Activated CD4-positive, alpha-beta memory T cell treated with anti-CD3 and anti-CD28 coated beads for 36 hours (primary cell): Measurements from ENCODE around the gene ABCA1. TPM values are rescaled to one million over a fixed set of nuclear protein-coding genes. Genes with fewer than 3 reads are reported as not detected.

Experiments
- CTCF ChIA-PET: fragments of 350-600 bp; sonication (Branson Sonifier 250); formaldehyde crosslinking; loops from one replicate; lab custom pipeline; 2021; ENCODE audit warnings: antibody characterized with exemption, inconsistent platforms; lab: Charles Lee
- POLR2A ChIA-PET: fragments of 350-600 bp; sonication (Branson Sonifier 250); formaldehyde crosslinking; loops from one replicate; lab custom pipeline; 2021; ENCODE audit warnings: antibody characterized with exemption; lab: Charles Lee
- DNase-seq: peaks from one replicate; pipeline ENCODE4 v3.0.0-alpha.2; 2020
- H3K27ac Mint-ChIP-seq: one replicate; pipeline ENCODE4 v1.8.0; 2021; ENCODE audit warnings: mixed read lengths
- H3K27me3 Mint-ChIP-seq: one replicate; pipeline ENCODE4 v1.8.0; 2021; ENCODE audit warnings: mixed read lengths
- H3K36me3 Mint-ChIP-seq: one replicate; pipeline ENCODE4 v1.8.0; 2021; ENCODE audit warnings: mixed read lengths
- H3K4me1 Mint-ChIP-seq: one replicate; pipeline ENCODE4 v1.8.0; 2021; ENCODE audit warnings: low read depth, mixed read lengths
- H3K4me3 Mint-ChIP-seq: one replicate; pipeline ENCODE4 v1.8.0; 2021; ENCODE audit warnings: mild to moderate bottlenecking, mixed read lengths
- H3K9me3 Mint-ChIP-seq: one replicate; pipeline ENCODE4 v1.8.0; 2021; ENCODE audit warnings: mixed read lengths
- intact Hi-C: fragments of 100-400 bp; cut with micrococcal nuclease; formaldehyde crosslinking; loops from one replicate; pipeline ENCODE4 v1.15.1; 2023
- total RNA-seq, 2 experiments: library from RNA; stranded (reverse); gene quantifications; one replicate each; pipeline ENCODE4 v1.2.3, GENCODE V29; 2021

The ABCA1 gene
- total RNA-seq, 2 experiments from 2014 or later = 6.1 TPM

GRCh38 chr9:104766025-104766424 lies 161.9 kb downstream of the ABCA1 start:
- no peak overlapping the region for H3K4me3 Mint-ChIP-seq
- no peak overlapping the region for H3K27ac Mint-ChIP-seq
- CTCF ChIA-PET = no interaction called here
- H3K4me1 Mint-ChIP-seq = peaks cover 6% of the 10 kb centered on the region
- no peaks in the 10 kb centered on the region for H3K36me3 Mint-ChIP-seq
- H3K27me3 Mint-ChIP-seq = no peaks in the 10 kb centered on the region
- intact Hi-C loops = no loop called here
- no peak for DNase-seq
- H3K9me3 Mint-ChIP-seq = no peaks in the 10 kb centered on the region
- POLR2A ChIA-PET = no interaction called here

- Mint-ChIP-seq H3K4me3 (no peak overlapping the region), H3K4me1 (peaks cover 6% of the 10 kb centered on the region), H3K27me3 (no peaks in the 10 kb centered on the region), H3K36me3 (no peaks in the 10 kb centered on the region), H3K9me3 (no peaks in the 10 kb centered on the region), H3K27ac (no peak overlapping the region)
- DNase-seq = no peak
- intact Hi-C loops = no loop called here
- CTCF ChIA-PET = no interaction called here
- POLR2A ChIA-PET = no interaction called here
Measured at GRCh38 chr9:104765138-104765537, 162.8 kb downstream of the ABCA1 start.

GRCh38 chr9:104758974-104759373 lies 169.0 kb downstream of the ABCA1 start:
- H3K4me1 Mint-ChIP-seq = peaks cover 6% of the 10 kb centered on the region
- ChIA-PET CTCF (no interaction called here), POLR2A (no interaction called here)
- no peak overlapping the region for H3K4me3 Mint-ChIP-seq
- intact Hi-C loops = no loop called here
- H3K36me3 Mint-ChIP-seq = peaks cover 4% of the 10 kb centered on the region
- no peak overlapping the region for H3K27ac Mint-ChIP-seq
- no peak for DNase-seq
- no peaks in the 10 kb centered on the region for H3K27me3 Mint-ChIP-seq
- H3K9me3 Mint-ChIP-seq = no peaks in the 10 kb centered on the region

- Mint-ChIP-seq H3K27ac (no peak overlapping the region), H3K4me3 (no peak overlapping the region), H3K36me3 (peaks cover 11% of the 10 kb centered on the region), H3K4me1 (peaks cover 14% of the 10 kb centered on the region), H3K27me3 (no peaks in the 10 kb centered on the region), H3K9me3 (no peaks in the 10 kb centered on the region)
- intact Hi-C loops = no loop called here
- POLR2A ChIA-PET = no interaction called here
- DNase-seq = no peak
- CTCF ChIA-PET = no interaction called here
Measured at GRCh38 chr9:104750185-104750767, 177.7 kb downstream of the ABCA1 start.

- CTCF ChIA-PET = no interaction called here
Measured at GRCh38 chr9:104748359-104749031, 179.5 kb downstream of the ABCA1 start.

GRCh38 chr9:104747565-104748358 lies 180.2 kb downstream of the ABCA1 start, which contains the start of gene NIPSNAP3A:
Gene NIPSNAP3A, plus strand, starts transcription at chr9:104747683. Its CDS starts 110 bp downstream, at chr9:104747793.
- peak; percentile 90 for DNase-seq
- Mint-ChIP-seq H3K9me3 (no peaks in the 10 kb centered on the region), H3K4me3 (peak within 1 kb of the TSS; percentile 96), H3K27me3 (no peaks in the 10 kb centered on the region), H3K36me3 (peaks cover 5% of the 10 kb centered on the region), H3K27ac (peak within 1 kb of the TSS; percentile 89), H3K4me1 (peaks cover 14% of the 10 kb centered on the region)
- ChIA-PET POLR2A (interaction anchor here (0.6 to 1.8 kb wide), 5 partner anchors 16 to 807 kb away, joined by 3 to 12 read pairs (median 6); partner anchors contain the start of genes NIPSNAP3B, SLC44A1 and SMC2), CTCF (interaction anchor here (0.6 kb wide), 1 partner anchor 699 kb away, joined by 3 read pairs; no protein-coding TSS in a partner anchor)
- intact Hi-C loops = loop anchor here (1.0 to 10.0 kb wide), 10 partner anchors 16 to 953 kb away; partner anchors contain the start of genes FKTN, SLC44A1, SMC2 and TMEM38B

More at GRCh38 chr9:104748359-104749031, 179.5 kb downstream of the ABCA1 start:
- H3K36me3 Mint-ChIP-seq = peaks cover 5% of the 10 kb centered on the region
- H3K4me1 Mint-ChIP-seq = peaks cover 14% of the 10 kb centered on the region
- H3K4me3 Mint-ChIP-seq = peak overlapping the region; percentile 96
- H3K9me3 Mint-ChIP-seq = no peaks in the 10 kb centered on the region
- H3K27me3 Mint-ChIP-seq = no peaks in the 10 kb centered on the region
- intact Hi-C loops = loop anchor here (5.0 to 10.0 kb wide), 5 partner anchors 244 to 954 kb away; partner anchors contain the start of gene FKTN
- H3K27ac Mint-ChIP-seq = peak overlapping the region; percentile 89
- DNase-seq = no peak
- POLR2A ChIA-PET = interaction anchor here (0.6 to 1.8 kb wide), 3 partner anchors 15 to 497 kb away, joined by 3 to 12 read pairs (median 6); partner anchors contain the start of genes NIPSNAP3B and SLC44A1

- Mint-ChIP-seq H3K4me1 (peaks cover 14% of the 10 kb centered on the region), H3K4me3 (peak overlapping the region; percentile 96), H3K36me3 (peaks cover 3% of the 10 kb centered on the region), H3K9me3 (no peaks in the 10 kb centered on the region), H3K27ac (peak overlapping the region; percentile 89), H3K27me3 (no peaks in the 10 kb centered on the region)
- ChIA-PET CTCF (interaction anchor here (0.6 kb wide), 1 partner anchor 700 kb away, joined by 3 read pairs; no protein-coding TSS in a partner anchor), POLR2A (interaction anchor here (1.0 to 1.5 kb wide), 2 partner anchors 653 to 807 kb away, joined by 3 to 9 read pairs; partner anchors contain the start of gene SMC2)
- intact Hi-C loops = loop anchor here (1.0 to 10.0 kb wide), 10 partner anchors 16 to 952 kb away; partner anchors contain the start of genes FKTN, SLC44A1, SMC2 and TMEM38B
- no peak for DNase-seq
Measured at GRCh38 chr9:104747245-104747564, 180.8 kb downstream of the ABCA1 start.

GRCh38 chr9:104746798-104747197 lies 181.2 kb downstream of the ABCA1 start:
- CTCF ChIA-PET = interaction anchor here (1.9 kb wide), 1 partner anchor 8 kb away, joined by 5 read pairs; no protein-coding TSS in a partner anchor
- H3K36me3 Mint-ChIP-seq = no peaks in the 10 kb centered on the region

GRCh38 chr9:104746285-104746684 lies 181.7 kb downstream of the ABCA1 start:
- no peak for DNase-seq
- Mint-ChIP-seq H3K27ac (no peak overlapping the region), H3K36me3 (no peaks in the 10 kb centered on the region), H3K4me1 (peaks cover 14% of the 10 kb centered on the region), H3K27me3 (no peaks in the 10 kb centered on the region), H3K4me3 (peak overlapping the region; percentile 20), H3K9me3 (no peaks in the 10 kb centered on the region)
- intact Hi-C loops = loop anchor here (2.0 to 10.0 kb wide), 6 partner anchors 215 to 951 kb away; partner anchors contain the start of gene FKTN
- POLR2A ChIA-PET = no interaction called here
- CTCF ChIA-PET = interaction anchor here (0.6 to 1.9 kb wide), 2 partner anchors 9 to 360 kb away, joined by 3 to 5 read pairs; no protein-coding TSS in a partner anchor

More at GRCh38 chr9:104746798-104747197, 181.2 kb downstream of the ABCA1 start:
- POLR2A ChIA-PET = interaction anchor here (1.0 to 1.5 kb wide), 2 partner anchors 653 to 808 kb away, joined by 3 to 9 read pairs; partner anchors contain the start of gene SMC2
- Mint-ChIP-seq H3K9me3 (no peaks in the 10 kb centered on the region), H3K4me1 (peaks cover 14% of the 10 kb centered on the region), H3K27me3 (no peaks in the 10 kb centered on the region), H3K27ac (peak overlapping the region; percentile 89), H3K4me3 (peak overlapping the region; percentile 96)
- intact Hi-C loops = loop anchor here (1.0 to 10.0 kb wide), 10 partner anchors 17 to 952 kb away; partner anchors contain the start of genes FKTN, SLC44A1, SMC2 and TMEM38B
- no peak for DNase-seq

- H3K27me3 Mint-ChIP-seq = no peaks in the 10 kb centered on the region
- no peaks in the 10 kb centered on the region for H3K36me3 Mint-ChIP-seq
- H3K4me1 Mint-ChIP-seq = peaks cover 13% of the 10 kb centered on the region
- intact Hi-C loops = loop anchor here (2.0 to 10.0 kb wide), 6 partner anchors 215 to 951 kb away; partner anchors contain the start of gene FKTN
- H3K9me3 Mint-ChIP-seq = no peaks in the 10 kb centered on the region
- CTCF ChIA-PET = interaction anchor here (0.6 to 1.9 kb wide), 3 partner anchors 9 to 569 kb away, joined by 3 to 5 read pairs (median 4); no protein-coding TSS in a partner anchor
- H3K27ac Mint-ChIP-seq = no peak overlapping the region
- H3K4me3 Mint-ChIP-seq = peak overlapping the region; percentile 28
- POLR2A ChIA-PET = no interaction called here
- no peak for DNase-seq
Measured at GRCh38 chr9:104745852-104746251, 182.1 kb downstream of the ABCA1 start.

- POLR2A ChIA-PET = no interaction called here
- H3K9me3 Mint-ChIP-seq = no peaks in the 10 kb centered on the region
- peak; percentile 10 for DNase-seq
- CTCF ChIA-PET = interaction anchor here (0.6 to 1.1 kb wide), 4 partner anchors 10 to 672 kb away, joined by 3 to 4 read pairs (median 4); no protein-coding TSS in a partner anchor
- H3K36me3 Mint-ChIP-seq = no peaks in the 10 kb centered on the region
- peaks cover 5% of the 10 kb centered on the region for H3K4me1 Mint-ChIP-seq
- no peak overlapping the region for H3K4me3 Mint-ChIP-seq
- H3K27ac Mint-ChIP-seq = no peak overlapping the region
- no peaks in the 10 kb centered on the region for H3K27me3 Mint-ChIP-seq
- intact Hi-C loops = loop anchor here (1.0 to 10.0 kb wide), 5 partner anchors 61 to 1345 kb away; no protein-coding TSS in a partner anchor
Measured at GRCh38 chr9:104743376-104743985, 184.5 kb downstream of the ABCA1 start.
